Neural progenitor cell (in vitro differentiated cells): ENCODE results near the gene CBFA2T3.
"Not testable (repeated sequence)": the region's sequence is repeated elsewhere in the genome, so short reads cannot be mapped to it uniquely, and the experiment has no call there.

Experiments
- EZH2 ChIP-seq: fragments of 200-600 bp; sonication (generic); IDR thresholded peaks from 2 replicates; pipeline ENCODE4 v1.6.1; 2017; ENCODE audit warnings: antibody characterized with exemption, mild to moderate bottlenecking, moderate library complexity
- EZH2phosphoT487 ChIP-seq: fragments of 200-600 bp; sonication (generic); IDR thresholded peaks from 2 replicates; pipeline ENCODE4 v1.6.1; 2017; ENCODE audit warnings: antibody characterized with exemption
- TF ChIP-seq, protein P1 (sequence below): fragments of 200-600 bp; sonication (generic); IDR thresholded peaks from 2 replicates; pipeline ENCODE4 v1.5.1; 2017; ENCODE audit warnings: antibody characterized with exemption, mild to moderate bottlenecking

DNA sequence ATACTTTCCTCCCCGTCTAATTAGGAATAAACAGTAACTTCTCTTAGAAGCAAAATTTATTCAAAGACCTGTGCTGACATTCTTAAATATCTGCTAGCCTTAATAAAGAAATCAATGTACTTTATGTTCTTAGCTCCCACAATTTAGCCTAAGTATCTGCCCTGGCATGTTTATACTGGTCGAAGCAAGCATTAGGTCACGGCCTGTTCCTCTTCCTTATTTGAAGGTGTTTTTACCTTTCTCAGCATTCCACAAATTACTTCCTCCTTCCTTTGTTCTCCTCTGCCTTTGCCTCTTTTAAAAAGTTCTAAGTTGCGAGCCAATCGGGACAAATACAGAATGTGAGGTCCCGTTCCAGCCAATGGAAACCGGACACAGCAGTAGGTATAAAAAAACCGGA is 58.1 kb downstream of the CBFA2T3 start:
- TF ChIP-seq, protein P1, sequence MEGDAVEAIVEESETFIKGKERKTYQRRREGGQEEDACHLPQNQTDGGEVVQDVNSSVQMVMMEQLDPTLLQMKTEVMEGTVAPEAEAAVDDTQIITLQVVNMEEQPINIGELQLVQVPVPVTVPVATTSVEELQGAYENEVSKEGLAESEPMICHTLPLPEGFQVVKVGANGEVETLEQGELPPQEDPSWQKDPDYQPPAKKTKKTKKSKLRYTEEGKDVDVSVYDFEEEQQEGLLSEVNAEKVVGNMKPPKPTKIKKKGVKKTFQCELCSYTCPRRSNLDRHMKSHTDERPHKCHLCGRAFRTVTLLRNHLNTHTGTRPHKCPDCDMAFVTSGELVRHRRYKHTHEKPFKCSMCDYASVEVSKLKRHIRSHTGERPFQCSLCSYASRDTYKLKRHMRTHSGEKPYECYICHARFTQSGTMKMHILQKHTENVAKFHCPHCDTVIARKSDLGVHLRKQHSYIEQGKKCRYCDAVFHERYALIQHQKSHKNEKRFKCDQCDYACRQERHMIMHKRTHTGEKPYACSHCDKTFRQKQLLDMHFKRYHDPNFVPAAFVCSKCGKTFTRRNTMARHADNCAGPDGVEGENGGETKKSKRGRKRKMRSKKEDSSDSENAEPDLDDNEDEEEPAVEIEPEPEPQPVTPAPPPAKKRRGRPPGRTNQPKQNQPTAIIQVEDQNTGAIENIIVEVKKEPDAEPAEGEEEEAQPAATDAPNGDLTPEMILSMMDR: not testable (repeated sequence)
- TF ChIP-seq EZH2phosphoT487, EZH2: not testable (repeated sequence)
